OCI-LY3 (cell line): Measurements from ENCODE around the gene ZNRD2.

ENCODE experiments used
- CTCF ChIP-seq: fragments of 200-600, 300-600 bp; sonication (generic); IDR thresholded peaks from 2 replicates; pipeline ENCODE4 v1.5.1; 2014; ENCODE audit warnings: antibody characterized with exemption, low read length, low read depth
- EZH2phosphoT487 ChIP-seq: fragments of 200-600 bp; shearing (Covaris generic); IDR thresholded peaks from 2 replicates; pipeline ENCODE4 v1.6.1; 2018; ENCODE audit warnings: antibody characterized with exemption, mixed run types, low read depth

- TF ChIP-seq CTCF (no peak), EZH2phosphoT487 (no peak)
Measured at GRCh38 chr11:65573391-65574079, 3.3 kb downstream of the ZNRD2 start.
